Activated CD4-positive, alpha-beta memory T cell treated with anti-CD3 and anti-CD28 coated beads, Interleukin-2, amount 10 ng/mL, durations not matched to agents 7 days and 5 days (primary cell): ENCODE results near the gene C12orf57. TPM values are rescaled to one million over a fixed set of nuclear protein-coding genes. Genes with fewer than 3 reads are reported as not detected.
A peak's percentile ranks its signal among the peaks of the same experiment; 100 is the strongest.

ENCODE experiments used
- CTCF ChIA-PET: fragments of 350-600 bp; sonication (Branson Sonifier 250); formaldehyde crosslinking; loops from one replicate; lab custom pipeline; 2021; ENCODE audit warnings: antibody characterized with exemption, inconsistent platforms; lab: Charles Lee
- POLR2A ChIA-PET: fragments of 350-600 bp; sonication (Branson Sonifier 250); formaldehyde crosslinking; loops from one replicate; lab custom pipeline; 2021; ENCODE audit warnings: antibody characterized with exemption; lab: Charles Lee
- DNase-seq: peaks from one replicate; pipeline ENCODE4 v3.0.0-alpha.2; 2020
- H3K27ac Mint-ChIP-seq: one replicate; pipeline ENCODE4 v1.8.0; 2021; ENCODE audit warnings: mild to moderate bottlenecking, mixed read lengths
- H3K27me3 Mint-ChIP-seq: one replicate; pipeline ENCODE4 v1.8.0; 2021; ENCODE audit warnings: mixed read lengths
- H3K36me3 Mint-ChIP-seq: one replicate; pipeline ENCODE4 v1.8.0; 2021; ENCODE audit warnings: low read depth, mixed read lengths
- H3K4me1 Mint-ChIP-seq: one replicate; pipeline ENCODE4 v1.8.0; 2021; ENCODE audit warnings: mixed read lengths
- H3K4me3 Mint-ChIP-seq: one replicate; pipeline ENCODE4 v1.8.0; 2021; ENCODE audit warnings: mild to moderate bottlenecking, mixed read lengths
- H3K9me3 Mint-ChIP-seq: one replicate; pipeline ENCODE4 v1.8.0; 2021; ENCODE audit warnings: mixed read lengths
- total RNA-seq, 2 experiments: library from RNA; stranded (reverse); gene quantifications; one replicate each; pipeline ENCODE4 v1.2.3, GENCODE V29; 2021

C12orf57 gene
- total RNA-seq, 2 experiments from 2014 or later: 141 TPM

GRCh38 chr12:6909421-6910145 lies 34.2 kb upstream of the C12orf57 start:
- H3K27ac Mint-ChIP-seq: no peak overlapping the region
- POLR2A ChIA-PET: interaction anchor here (1.4 to 8.9 kb wide), 7 partner anchors 10 to 50 kb away, joined by 3 to 53 read pairs (median 5); partner anchors contain the start of genes C12orf57, RNU7-1 and SPSB2

GRCh38 chr12:6912164-6912935 lies 31.5 kb upstream of the C12orf57 start:
- H3K27ac Mint-ChIP-seq: no peak overlapping the region
- no peaks in the 10 kb centered on the region for H3K9me3 Mint-ChIP-seq
- CTCF ChIA-PET: interaction anchor here (0.5 to 2.8 kb wide), 6 partner anchors 12 to 283 kb away, joined by 3 to 10 read pairs (median 4); no protein-coding TSS in a partner anchor

More at GRCh38 chr12:6909421-6910145, 34.2 kb upstream of the C12orf57 start:
- no peaks in the 10 kb centered on the region for H3K9me3 Mint-ChIP-seq
- no peaks in the 10 kb centered on the region for H3K36me3 Mint-ChIP-seq
- peaks cover 17% of the 10 kb centered on the region for H3K4me1 Mint-ChIP-seq
- DNase-seq: no peak
- H3K27me3 Mint-ChIP-seq: no peaks in the 10 kb centered on the region
- CTCF ChIA-PET: interaction anchor here (0.6 to 6.1 kb wide), 6 partner anchors 16 to 41 kb away, joined by 3 to 34 read pairs (median 9); partner anchors contain the start of gene SPSB2
- H3K4me3 Mint-ChIP-seq: no peak overlapping the region

GRCh38 chr12:6914246-6914946 lies 29.4 kb upstream of the C12orf57 start, which contains the start of gene ENO2:
Gene ENO2, plus strand, starts transcription at chr12:6914580. Its CDS starts 1,253 bp downstream, at chr12:6915833.
- Mint-ChIP-seq H3K4me1 (peaks cover 50% of the 10 kb centered on the region), H3K27me3 (no peaks in the 10 kb centered on the region), H3K36me3 (peaks cover 36% of the 10 kb centered on the region), H3K4me3 (peak within 1 kb of the TSS; percentile 90), H3K27ac (peak within 1 kb of the TSS; percentile 80), H3K9me3 (no peaks in the 10 kb centered on the region)
- CTCF ChIA-PET: interaction anchor here (0.8 to 3.4 kb wide), 7 partner anchors 10 to 63 kb away, joined by 3 to 20 read pairs (median 4); partner anchors contain the start of genes CDCA3 and SPSB2
- POLR2A ChIA-PET: interaction anchor here (0.7 to 4.5 kb wide), 16 partner anchors 8 to 194 kb away, joined by 3 to 33 read pairs (median 4); partner anchors contain the start of genes C12orf57, LRRC23, RNU7-1 and SPSB2
- DNase-seq: peak; percentile 86

More at GRCh38 chr12:6912164-6912935, 31.5 kb upstream of the C12orf57 start:
- POLR2A ChIA-PET: interaction anchor here (0.7 to 2.5 kb wide), 7 partner anchors 7 to 61 kb away, joined by 3 to 9 read pairs (median 4); partner anchors contain the start of genes C12orf57, LRRC23, RNU7-1 and TPI1
- Mint-ChIP-seq H3K4me3 (peak overlapping the region; percentile 90), H3K36me3 (peaks cover 24% of the 10 kb centered on the region), H3K4me1 (peaks cover 40% of the 10 kb centered on the region), H3K27me3 (no peaks in the 10 kb centered on the region)
- DNase-seq: no peak

DNA sequence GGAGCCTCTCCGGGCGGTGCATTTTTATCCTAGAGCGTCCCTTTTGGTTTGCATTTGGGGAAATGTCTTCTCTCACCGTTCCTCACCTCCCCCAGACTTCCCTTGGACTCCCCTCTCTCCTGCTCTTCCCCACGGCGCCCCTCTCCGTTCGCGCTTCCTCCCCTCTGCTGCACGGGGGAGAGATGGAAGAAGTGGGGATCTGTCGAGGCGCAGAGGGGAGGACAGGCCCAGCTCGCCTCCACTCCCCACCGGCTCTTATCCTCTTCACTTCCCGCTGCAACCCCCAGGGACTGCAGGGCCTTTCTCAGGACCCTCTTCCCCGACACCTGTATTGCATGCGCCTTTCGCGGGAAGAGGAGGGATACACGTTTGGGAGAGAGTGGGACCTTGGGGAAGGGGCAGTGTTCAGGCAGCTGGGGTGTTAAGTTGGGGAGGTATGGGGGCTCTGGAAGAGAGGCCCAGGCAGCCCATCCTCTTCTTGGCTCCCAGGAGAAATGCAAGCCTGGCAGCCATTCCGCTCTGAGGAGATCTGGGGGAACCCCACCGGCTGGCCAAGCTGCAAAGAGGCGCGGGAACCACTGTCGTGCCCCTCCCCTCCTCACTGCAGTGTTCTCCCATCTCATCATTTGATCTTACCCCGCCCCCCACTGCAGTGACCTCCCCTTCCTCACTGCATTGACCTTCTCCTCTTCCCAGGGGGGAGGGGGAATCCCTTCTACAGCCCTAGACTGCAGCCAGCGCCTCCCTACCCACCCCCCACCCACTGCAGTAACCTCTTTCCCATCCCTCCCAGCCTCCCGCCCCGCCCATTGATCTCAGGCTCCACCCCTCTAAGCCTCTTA lies 28.7 kb upstream of the C12orf57 start:
- no peaks in the 10 kb centered on the region for H3K9me3 Mint-ChIP-seq
- no peaks in the 10 kb centered on the region for H3K27me3 Mint-ChIP-seq
- peak overlapping the region; percentile 90 for H3K4me3 Mint-ChIP-seq
- ChIA-PET POLR2A (interaction anchor here (1.0 to 4.5 kb wide), 15 partner anchors 9 to 47 kb away, joined by 3 to 33 read pairs (median 4); partner anchors contain the start of genes C12orf57, LRRC23, RNU7-1 and SPSB2), CTCF (interaction anchor here (0.9 to 3.4 kb wide), 4 partner anchors 9 to 42 kb away, joined by 4 to 20 read pairs (median 8); partner anchors contain the start of gene SPSB2)
- peak overlapping the region; percentile 80 for H3K27ac Mint-ChIP-seq
- no peak for DNase-seq
- H3K36me3 Mint-ChIP-seq: peaks cover 43% of the 10 kb centered on the region
- peaks cover 58% of the 10 kb centered on the region for H3K4me1 Mint-ChIP-seq

GRCh38 chr12:6915789-6916285 lies 28.0 kb upstream of the C12orf57 start:
- Mint-ChIP-seq H3K4me3 (peak overlapping the region; percentile 90), H3K36me3 (peaks cover 44% of the 10 kb centered on the region), H3K27ac (no peak overlapping the region), H3K27me3 (no peaks in the 10 kb centered on the region), H3K9me3 (no peaks in the 10 kb centered on the region), H3K4me1 (peaks cover 58% of the 10 kb centered on the region)
- DNase-seq: no peak
- CTCF ChIA-PET: interaction anchor here (1.0 to 3.4 kb wide), 2 partner anchors 9 to 22 kb away, joined by 4 to 20 read pairs; no protein-coding TSS in a partner anchor
- POLR2A ChIA-PET: interaction anchor here (1.0 to 4.5 kb wide), 7 partner anchors 11 to 47 kb away, joined by 3 to 33 read pairs (median 4); partner anchors contain the start of genes C12orf57, LRRC23, RNU7-1 and SPSB2

- Mint-ChIP-seq H3K27me3 (no peaks in the 10 kb centered on the region), H3K27ac (peak overlapping the region; percentile 2), H3K9me3 (no peaks in the 10 kb centered on the region), H3K4me1 (peaks cover 59% of the 10 kb centered on the region), H3K36me3 (peaks cover 49% of the 10 kb centered on the region), H3K4me3 (peak overlapping the region; percentile 90)
- ChIA-PET POLR2A (interaction anchor here (0.6 to 4.5 kb wide), 4 partner anchors 8 to 44 kb away, joined by 3 to 33 read pairs (median 3); partner anchors contain the start of genes C12orf57, RNU7-1 and SPSB2), CTCF (interaction anchor here (1.0 to 3.4 kb wide), 3 partner anchors 8 to 25 kb away, joined by 3 to 20 read pairs (median 4); no protein-coding TSS in a partner anchor)
- DNase-seq: no peak
Observed at GRCh38 chr12:6916426-6917200, 27.2 kb upstream of the C12orf57 start.

GRCh38 chr12:6917491-6918231 lies 26.2 kb upstream of the C12orf57 start:
- Mint-ChIP-seq H3K27ac (no peak overlapping the region), H3K27me3 (no peaks in the 10 kb centered on the region), H3K4me1 (peaks cover 64% of the 10 kb centered on the region), H3K9me3 (no peaks in the 10 kb centered on the region), H3K36me3 (peaks cover 57% of the 10 kb centered on the region), H3K4me3 (no peak overlapping the region)
- ChIA-PET CTCF (interaction anchor here (1.1 kb wide), 1 partner anchor 26 kb away, joined by 3 read pairs; no protein-coding TSS in a partner anchor), POLR2A (interaction anchor here (1.0 to 4.5 kb wide), 2 partner anchors 9 to 27 kb away, joined by 6 to 33 read pairs; partner anchors contain the start of genes C12orf57 and RNU7-1)
- no peak for DNase-seq

- Mint-ChIP-seq H3K4me1 (peaks cover 59% of the 10 kb centered on the region), H3K27ac (peak overlapping the region; percentile 22), H3K4me3 (no peak overlapping the region), H3K9me3 (no peaks in the 10 kb centered on the region), H3K36me3 (peaks cover 72% of the 10 kb centered on the region), H3K27me3 (no peaks in the 10 kb centered on the region)
- DNase-seq: no peak
- POLR2A ChIA-PET: interaction anchor here (0.6 to 1.8 kb wide), 4 partner anchors 11 to 47 kb away, joined by 3 to 4 read pairs (median 4); partner anchors contain the start of genes C12orf57, RNU7-1 and SPSB2
- CTCF ChIA-PET: interaction anchor here (0.8 kb wide), 1 partner anchor 29 kb away, joined by 3 read pairs; no protein-coding TSS in a partner anchor
Observed at GRCh38 chr12:6919588-6919987, 24.2 kb upstream of the C12orf57 start.

DNA sequence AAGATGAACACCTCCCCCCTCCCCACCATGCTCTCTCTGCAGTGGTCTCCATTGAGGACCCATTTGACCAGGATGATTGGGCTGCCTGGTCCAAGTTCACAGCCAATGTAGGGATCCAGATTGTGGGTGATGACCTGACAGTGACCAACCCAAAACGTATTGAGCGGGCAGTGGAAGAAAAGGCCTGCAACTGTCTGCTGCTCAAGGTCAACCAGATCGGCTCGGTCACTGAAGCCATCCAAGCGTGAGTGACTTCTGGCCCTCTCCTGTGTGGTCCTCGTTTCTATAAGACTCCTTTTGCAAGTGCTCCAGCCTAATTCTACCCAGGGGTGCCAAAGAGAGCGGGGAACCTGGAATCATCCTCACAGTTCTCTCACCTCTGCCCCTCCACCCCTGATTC lies 22.3 kb upstream of the C12orf57 start:
- Mint-ChIP-seq H3K4me3 (no peak overlapping the region), H3K27me3 (no peaks in the 10 kb centered on the region), H3K36me3 (peaks cover 56% of the 10 kb centered on the region), H3K27ac (peak overlapping the region; percentile 34), H3K4me1 (peaks cover 55% of the 10 kb centered on the region), H3K9me3 (no peaks in the 10 kb centered on the region)
- ChIA-PET POLR2A (interaction anchor here (0.9 to 1.7 kb wide), 6 partner anchors 9 to 49 kb away, joined by 3 to 4 read pairs (median 4); partner anchors contain the start of genes C12orf57, PHB2 and RNU7-1), CTCF (interaction anchor here (1.2 to 2.1 kb wide), 3 partner anchors 16 to 52 kb away, joined by 3 to 5 read pairs (median 4); partner anchors contain the start of gene SPSB2)
- DNase-seq: no peak
